Heart right ventricle (tissue), 16 donors: Measurements from ENCODE around the gene PARD3. TPM values are rescaled to one million over a fixed set of nuclear protein-coding genes. Genes with fewer than 3 reads are reported as not detected.
A peak's percentile ranks its signal among the peaks of the same experiment; 100 is the strongest.

Experiments
- ATAC-seq, 8 donors: fragments of 200-7000 bp; cut with Tn5 transposase; one replicate each; pipeline ENCODE4 v1.9.1; 2020; ENCODE audit warnings: mild to moderate bottlenecking in 8 of 8, moderate library complexity in 8 of 8, moderate number of reproducible peaks in 1 of 8
- DNase-seq, 2 donors: peaks; one replicate each; pipeline ENCODE4 v3.0.0-alpha.2; 2020
- H3K27ac ChIP-seq, 10 donors: fragments of 200-600 bp; sonication (generic) in 2 of 10; one replicate each; pipeline versions ENCODE4 v1.5.0 to v1.8.0; 2020 to 2022; ENCODE audit warnings: mild to moderate bottlenecking in 3 of 10
- H3K27me3 ChIP-seq, 7 donors: fragments of 200-600 bp; one replicate each; pipeline ENCODE4 v1.8.0; 2021 to 2022; ENCODE audit warnings: mild to moderate bottlenecking in 2 of 7
- H3K36me3 ChIP-seq, 9 donors: fragments of 200-600 bp; sonication (generic) in 1 of 9; one replicate each; pipeline versions ENCODE4 v1.5.0 to v1.8.0; 2020 to 2022; ENCODE audit warnings: mild to moderate bottlenecking in 2 of 9
- H3K4me1 ChIP-seq, 9 donors: fragments of 200-600 bp; sonication (generic) in 1 of 9; one replicate each; pipeline versions ENCODE4 v1.5.0 to v1.8.0; 2020 to 2022; ENCODE audit warnings: mild to moderate bottlenecking in 4 of 9
- H3K4me3 ChIP-seq, 10 donors: fragments of 200-600 bp; sonication (generic) in 2 of 10; one replicate each; pipeline versions ENCODE4 v1.5.0 to v1.8.0; 2020 to 2022; ENCODE audit warnings: mild to moderate bottlenecking in 7 of 10, moderate library complexity in 2 of 10
- H3K9me3 ChIP-seq, 11 donors: fragments of 200-600 bp in 10 of 11; sonication (generic) in 2 of 11; one replicate each; pipeline versions ENCODE4 v1.5.0 to v1.8.0; 2013 to 2022; ENCODE audit warnings: mild to moderate bottlenecking in 2 of 11, control low read depth in 1 of 11, moderate library complexity in 1 of 11
- WGBS, 2 donors: extraction: QIAGEN DNeasy Blood & Tissue Kit; methylation state at CpG; one replicate each; pipeline ENCODE4 v1.1.7; 2013; ENCODE audit warnings: inconsistent platforms in 1 of 2; 5-methylcytosine and 5-hydroxymethylcytosine counted together
- intact Hi-C, 10 donors: fragments of 100-400 bp; cut with DNase I; formaldehyde crosslinking; loops; one replicate each; pipeline versions ENCODE4 v1.11.1 to v1.14.2; 2022
- polyA plus RNA-seq, 2 donors: library from polyadenylated mRNA; stranded (reverse); fragments of 200-250 nt; gene quantifications; one replicate each; pipeline ENCODE4 v1.2.3, GENCODE V29; 2013
- total RNA-seq, 10 donors: library from RNA; stranded (reverse); fragmentation: NEBNext Ultra II Directional in 3 of 10; extraction: Animal tissue kit (Norgen Biotek cat#: 25700) in 3 of 10; gene quantifications; one replicate each; pipeline versions ENCODE4 v1.2.1 to v1.2.4, GENCODE V29; 2021 to 2023
- TF ChIP-seq, protein P1 (sequence below), 9 donors: fragments of 200-600 bp; sonication (generic) in 2 of 9; IDR thresholded peaks; one replicate each; pipeline versions ENCODE4 v1.5.0 to v1.8.0; 2021 to 2022; ENCODE audit warnings: antibody characterized with exemption in 9 of 9, mild to moderate bottlenecking in 5 of 9, moderate library complexity in 1 of 9
- donor health status: Arrhythmogenic right ventricular cardiomyopathy.
- donor health status: ischemic (EF 13 %, LVEDD 7.1; RV severe dilation, severe dysfunction).
- donor health status: healthy with polysubstance abuse.
- donor health status: DM: no; HTN: yes; CAD: no.
- donor health status: DM: no; HTN: no; CAD: no.
- donor health status: ischemic (EF 25% LVEDD 6.9; RV normal size, moderate dysfunction).
- donor health status: ischemic (EF 25% LVEDD 5.7; RV mildly dilated, moderate dysfunction).
- donor health status: healthy.
- donor health status: DM: yes; HTN: yes; CAD: no.
- donor health status: Ischemic cardiomyopathy.
- donor health status: ischemic (EF 35%, LVEDD 5.7; RV mildly dilated, moderate dysfunction).
- donor health status: nonischemic (EF 11% LVEDD 7.7; RV severe dilation, severe dysfunction).
- donor health status: DM: yes; HTN: yes; CAD: no.
- donor health status: PGD.
- donor health status: ischemic (EF 29% LVEDD 5.4; RV normal size, mild dysfunction).
- donor health status: nonischemic (EF 23%, LVEDD 6.1; RV moderate dilation, normal function).

The PARD3 gene
- total and polyA plus RNA-seq, 12 donors, result 19.7 to 41.8 (median 34.2) TPM

DNA sequence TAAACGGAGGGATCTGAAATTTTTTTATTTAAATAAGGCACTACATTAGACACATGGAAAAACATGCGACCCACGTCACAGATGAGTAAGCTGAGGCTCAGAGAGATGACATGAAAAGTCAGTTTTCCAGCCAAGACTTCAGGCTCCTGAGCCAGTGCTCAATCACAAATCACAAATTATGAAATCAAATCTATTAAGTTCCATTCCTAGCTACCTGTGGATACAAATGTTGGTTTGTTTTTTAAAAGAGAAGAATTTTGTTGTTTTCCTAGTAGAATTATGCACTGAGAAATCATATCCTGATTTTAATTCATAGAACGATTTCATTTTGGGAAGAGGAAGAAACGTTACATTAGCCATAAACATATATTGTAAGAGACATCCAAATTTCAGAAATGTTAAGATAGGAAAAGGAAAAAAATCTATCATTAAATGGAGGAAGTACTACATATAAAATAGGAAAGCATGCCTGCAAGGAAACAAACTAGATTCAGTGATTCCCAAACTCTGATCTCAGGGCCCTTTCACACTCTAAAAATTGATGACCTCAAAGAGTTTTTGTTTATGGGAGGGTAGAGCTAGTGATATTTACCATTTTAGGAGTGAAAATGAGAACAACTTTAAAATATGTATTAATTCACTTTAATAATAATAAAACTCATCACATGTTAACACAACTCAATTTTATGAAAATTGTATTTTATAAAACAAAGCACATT, 340.4 kb downstream of the PARD3 start:
- H3K36me3 ChIP-seq, result peaks cover 0 to 3% (median 0%) of the 10 kb centered on the region in 9 donors
- TF ChIP-seq, protein P1, sequence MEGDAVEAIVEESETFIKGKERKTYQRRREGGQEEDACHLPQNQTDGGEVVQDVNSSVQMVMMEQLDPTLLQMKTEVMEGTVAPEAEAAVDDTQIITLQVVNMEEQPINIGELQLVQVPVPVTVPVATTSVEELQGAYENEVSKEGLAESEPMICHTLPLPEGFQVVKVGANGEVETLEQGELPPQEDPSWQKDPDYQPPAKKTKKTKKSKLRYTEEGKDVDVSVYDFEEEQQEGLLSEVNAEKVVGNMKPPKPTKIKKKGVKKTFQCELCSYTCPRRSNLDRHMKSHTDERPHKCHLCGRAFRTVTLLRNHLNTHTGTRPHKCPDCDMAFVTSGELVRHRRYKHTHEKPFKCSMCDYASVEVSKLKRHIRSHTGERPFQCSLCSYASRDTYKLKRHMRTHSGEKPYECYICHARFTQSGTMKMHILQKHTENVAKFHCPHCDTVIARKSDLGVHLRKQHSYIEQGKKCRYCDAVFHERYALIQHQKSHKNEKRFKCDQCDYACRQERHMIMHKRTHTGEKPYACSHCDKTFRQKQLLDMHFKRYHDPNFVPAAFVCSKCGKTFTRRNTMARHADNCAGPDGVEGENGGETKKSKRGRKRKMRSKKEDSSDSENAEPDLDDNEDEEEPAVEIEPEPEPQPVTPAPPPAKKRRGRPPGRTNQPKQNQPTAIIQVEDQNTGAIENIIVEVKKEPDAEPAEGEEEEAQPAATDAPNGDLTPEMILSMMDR (IDR thresholded peaks at IDR 0.05), result no peak
- DNase-seq (no peak), ATAC-seq (no peak)
- H3K27ac ChIP-seq, result no peak overlapping the region
- 93 to 97% methylated on average over 5 of the region's 5 CpGs for WGBS, 2 donors
- H3K4me1 ChIP-seq, result peaks cover 0 to 13% (median 0%) of the 10 kb centered on the region in 9 donors
- no peaks in the 10 kb centered on the region for H3K27me3 ChIP-seq
- intact Hi-C loops, result no loop called here
- H3K4me3 ChIP-seq, result no peak overlapping the region
- no peaks in the 10 kb centered on the region for H3K9me3 ChIP-seq

DNA sequence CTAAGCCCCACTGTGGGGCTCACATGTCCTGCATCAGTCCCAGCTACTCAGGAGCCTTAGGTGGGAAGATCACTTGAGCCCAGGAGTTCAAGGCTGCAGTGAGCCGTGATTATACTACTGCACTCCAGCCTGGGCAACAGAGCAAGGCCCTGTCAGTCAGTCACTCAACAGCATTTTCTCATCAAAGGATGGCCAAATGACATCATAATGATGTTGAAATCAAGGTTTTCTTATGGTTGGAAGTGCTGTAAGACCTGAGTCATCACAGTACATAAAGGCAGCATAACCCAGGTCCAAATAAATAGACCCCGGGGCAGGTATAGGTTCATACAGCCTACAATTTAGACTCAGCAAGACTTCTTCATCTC, 341.1 kb downstream of the PARD3 start:
- H3K4me1 ChIP-seq, result peaks cover 0 to 8% (median 0%) of the 10 kb centered on the region in 9 donors
- DNase-seq (no peak), ATAC-seq (peak in 4 of 8 donors; percentile 14 to 58 (median 30))
- no peak overlapping the region for H3K4me3 ChIP-seq
- TF ChIP-seq, protein P1 (IDR thresholded peaks at IDR 0.05), result no peak
- intact Hi-C loops, result no loop called here
- no peaks in the 10 kb centered on the region for H3K27me3 ChIP-seq
- H3K27ac ChIP-seq, result peak overlapping the region in 2 of 10 donors; percentile 3 to 21
- 81 to 88% methylated on average over 2 of the region's 2 CpGs for WGBS, 2 donors
- no peaks in the 10 kb centered on the region for H3K9me3 ChIP-seq
- H3K36me3 ChIP-seq, result peaks cover 0 to 11% (median 0%) of the 10 kb centered on the region in 9 donors

DNA sequence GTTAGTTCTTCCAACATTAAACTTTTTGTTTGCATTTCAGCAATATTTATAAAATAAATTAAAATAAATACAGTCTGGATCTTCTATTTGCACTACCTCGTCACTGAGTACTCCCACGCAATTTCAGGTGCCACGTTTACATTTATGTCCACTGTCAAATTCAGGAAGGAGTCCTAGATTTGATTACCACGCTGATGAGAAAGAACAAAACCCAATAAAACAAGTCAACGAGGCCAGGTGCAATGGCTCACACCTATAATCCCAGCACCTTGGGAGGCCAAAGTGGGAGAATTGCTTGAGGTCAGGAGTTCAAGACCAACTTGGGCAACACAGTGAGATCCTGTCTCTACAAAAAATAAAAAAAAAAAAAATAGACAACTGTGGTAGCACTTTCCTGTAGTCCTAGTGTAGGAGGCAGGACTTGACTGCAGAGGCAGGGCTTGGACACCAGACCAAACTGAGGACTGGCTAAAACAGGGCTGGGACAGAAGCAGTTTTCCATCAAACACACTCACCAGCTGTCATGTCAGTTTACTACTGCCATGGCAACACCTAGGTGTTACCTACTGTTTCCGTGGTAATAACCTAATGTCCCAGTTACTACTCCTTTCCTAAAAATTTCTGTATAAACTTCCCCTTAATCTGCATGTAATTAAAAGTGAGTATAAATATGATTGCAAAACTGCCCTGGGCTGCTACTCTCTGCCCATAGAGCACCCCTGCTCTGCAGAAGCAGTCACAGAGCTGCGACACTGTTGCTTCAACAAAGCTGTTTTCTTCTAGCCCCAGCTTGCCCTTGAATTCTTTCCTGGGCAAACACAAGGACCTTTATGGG, 341.7 kb downstream of the PARD3 start:
- TF ChIP-seq, protein P1 (IDR thresholded peaks at IDR 0.05), result no peak
- ATAC-seq (peak in 6 of 8 donors; percentile 52 to 94 (median 76)), DNase-seq (no peak)
- 90 to 93% methylated on average over 7 of the region's 7 CpGs for WGBS, 2 donors
- H3K9me3 ChIP-seq, result no peaks in the 10 kb centered on the region
- H3K4me3 ChIP-seq, result no peak overlapping the region
- intact Hi-C loops, result no loop called here
- H3K27me3 ChIP-seq, result no peaks in the 10 kb centered on the region
- peak overlapping the region in 2 of 10 donors; percentile 3 to 21 for H3K27ac ChIP-seq
- peaks cover 0 to 8% (median 0%) of the 10 kb centered on the region in 9 donors for H3K4me1 ChIP-seq
- H3K36me3 ChIP-seq, result peaks cover 0 to 14% (median 0%) of the 10 kb centered on the region in 9 donors

DNA sequence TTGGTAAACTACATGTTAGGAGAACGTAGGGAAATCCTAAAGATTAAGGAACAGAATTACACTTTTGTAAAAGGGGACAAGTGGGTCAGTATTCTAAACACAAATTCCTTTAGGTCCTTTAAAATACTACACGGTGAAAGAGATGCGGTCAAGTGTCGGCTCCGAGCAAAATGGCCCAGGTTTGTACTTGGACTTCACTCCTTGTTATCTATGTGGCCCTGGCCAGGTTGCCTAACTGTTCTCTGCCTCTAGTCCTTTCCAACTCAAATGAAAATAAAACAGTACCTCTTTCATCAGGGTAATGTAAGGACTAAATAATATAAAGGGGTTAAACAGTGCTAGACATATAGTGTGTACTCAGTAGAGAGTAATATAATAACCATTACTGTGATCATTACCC, 344.8 kb downstream of the PARD3 start:
- peaks cover 0 to 14% (median 0%) of the 10 kb centered on the region in 9 donors for H3K36me3 ChIP-seq
- TF ChIP-seq, protein P1 (IDR thresholded peaks at IDR 0.05), result no peak
- DNase-seq, result no peak
- H3K27me3 ChIP-seq, result no peaks in the 10 kb centered on the region
- 94 to 95% methylated on average over 5 of the region's 5 CpGs for WGBS, 2 donors
- no peak overlapping the region for H3K27ac ChIP-seq
- no peaks in the 10 kb centered on the region for H3K9me3 ChIP-seq
- H3K4me1 ChIP-seq, result peaks cover 0 to 8% (median 0%) of the 10 kb centered on the region in 9 donors
- no peak for ATAC-seq
- intact Hi-C loops, result no loop called here
- H3K4me3 ChIP-seq, result no peak overlapping the region
